ENCODE measurements around the gene MYPOP. TPM values are rescaled to one million over a fixed set of nuclear protein-coding genes. Genes with fewer than 3 reads are reported as not detected.

MYPOP gene
- total and polyA plus RNA-seq, 2 of the 13 experiments (the other 11 are each of a cell fraction or from before 2014, with no cell fraction given) = 2.3 to 2.7 TPM

DNA sequence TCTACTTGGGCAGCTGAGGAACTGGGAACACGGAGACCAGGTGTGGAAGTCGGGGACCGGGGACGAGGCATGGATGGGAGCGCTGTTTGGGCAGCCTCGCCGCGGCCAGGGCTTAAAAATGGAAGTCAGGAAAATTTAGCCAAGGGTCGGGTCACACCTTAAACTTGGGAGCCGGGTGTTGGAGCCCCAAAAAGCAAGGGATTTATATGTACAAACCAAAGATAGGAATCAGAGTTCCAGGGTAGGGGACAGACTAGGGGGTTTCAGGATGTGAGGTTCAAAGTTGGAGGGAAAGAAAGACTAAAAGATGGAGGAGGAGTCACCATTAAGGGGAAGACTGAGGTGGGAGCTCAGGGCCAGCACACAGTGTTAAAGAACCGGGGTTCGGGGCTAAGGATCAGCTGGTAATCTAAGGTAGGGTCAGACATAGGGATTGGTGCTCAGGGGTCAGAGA lies 37.8 kb downstream of the MYPOP start (continued):
- TF ChIP-seq, protein P1, sequence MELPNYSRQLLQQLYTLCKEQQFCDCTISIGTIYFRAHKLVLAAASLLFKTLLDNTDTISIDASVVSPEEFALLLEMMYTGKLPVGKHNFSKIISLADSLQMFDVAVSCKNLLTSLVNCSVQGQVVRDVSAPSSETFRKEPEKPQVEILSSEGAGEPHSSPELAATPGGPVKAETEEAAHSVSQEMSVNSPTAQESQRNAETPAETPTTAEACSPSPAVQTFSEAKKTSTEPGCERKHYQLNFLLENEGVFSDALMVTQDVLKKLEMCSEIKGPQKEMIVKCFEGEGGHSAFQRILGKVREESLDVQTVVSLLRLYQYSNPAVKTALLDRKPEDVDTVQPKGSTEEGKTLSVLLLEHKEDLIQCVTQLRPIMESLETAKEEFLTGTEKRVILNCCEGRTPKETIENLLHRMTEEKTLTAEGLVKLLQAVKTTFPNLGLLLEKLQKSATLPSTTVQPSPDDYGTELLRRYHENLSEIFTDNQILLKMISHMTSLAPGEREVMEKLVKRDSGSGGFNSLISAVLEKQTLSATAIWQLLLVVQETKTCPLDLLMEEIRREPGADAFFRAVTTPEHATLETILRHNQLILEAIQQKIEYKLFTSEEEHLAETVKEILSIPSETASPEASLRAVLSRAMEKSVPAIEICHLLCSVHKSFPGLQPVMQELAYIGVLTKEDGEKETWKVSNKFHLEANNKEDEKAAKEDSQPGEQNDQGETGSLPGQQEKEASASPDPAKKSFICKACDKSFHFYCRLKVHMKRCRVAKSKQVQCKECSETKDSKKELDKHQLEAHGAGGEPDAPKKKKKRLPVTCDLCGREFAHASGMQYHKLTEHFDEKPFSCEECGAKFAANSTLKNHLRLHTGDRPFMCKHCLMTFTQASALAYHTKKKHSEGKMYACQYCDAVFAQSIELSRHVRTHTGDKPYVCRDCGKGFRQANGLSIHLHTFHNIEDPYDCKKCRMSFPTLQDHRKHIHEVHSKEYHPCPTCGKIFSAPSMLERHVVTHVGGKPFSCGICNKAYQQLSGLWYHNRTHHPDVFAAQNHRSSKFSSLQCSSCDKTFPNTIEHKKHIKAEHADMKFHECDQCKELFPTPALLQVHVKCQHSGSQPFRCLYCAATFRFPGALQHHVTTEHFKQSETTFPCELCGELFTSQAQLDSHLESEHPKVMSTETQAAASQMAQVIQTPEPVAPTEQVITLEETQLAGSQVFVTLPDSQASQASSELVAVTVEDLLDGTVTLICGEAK (IDR thresholded peaks at IDR 0.05) = no peak
- TF ChIP-seq, protein P1 (CRISPR knock-in tag; IDR thresholded peaks at IDR 0.05) = 0 out of 2 replicates have a peak, but pooled peaks have one; percentile 30
- TF ChIP-seq, protein P2, sequence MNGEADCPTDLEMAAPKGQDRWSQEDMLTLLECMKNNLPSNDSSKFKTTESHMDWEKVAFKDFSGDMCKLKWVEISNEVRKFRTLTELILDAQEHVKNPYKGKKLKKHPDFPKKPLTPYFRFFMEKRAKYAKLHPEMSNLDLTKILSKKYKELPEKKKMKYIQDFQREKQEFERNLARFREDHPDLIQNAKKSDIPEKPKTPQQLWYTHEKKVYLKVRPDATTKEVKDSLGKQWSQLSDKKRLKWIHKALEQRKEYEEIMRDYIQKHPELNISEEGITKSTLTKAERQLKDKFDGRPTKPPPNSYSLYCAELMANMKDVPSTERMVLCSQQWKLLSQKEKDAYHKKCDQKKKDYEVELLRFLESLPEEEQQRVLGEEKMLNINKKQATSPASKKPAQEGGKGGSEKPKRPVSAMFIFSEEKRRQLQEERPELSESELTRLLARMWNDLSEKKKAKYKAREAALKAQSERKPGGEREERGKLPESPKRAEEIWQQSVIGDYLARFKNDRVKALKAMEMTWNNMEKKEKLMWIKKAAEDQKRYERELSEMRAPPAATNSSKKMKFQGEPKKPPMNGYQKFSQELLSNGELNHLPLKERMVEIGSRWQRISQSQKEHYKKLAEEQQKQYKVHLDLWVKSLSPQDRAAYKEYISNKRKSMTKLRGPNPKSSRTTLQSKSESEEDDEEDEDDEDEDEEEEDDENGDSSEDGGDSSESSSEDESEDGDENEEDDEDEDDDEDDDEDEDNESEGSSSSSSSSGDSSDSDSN (CRISPR knock-in tag; IDR thresholded peaks at IDR 0.05) = 0 out of 2 replicates have a peak, but pooled peaks have one; percentile 7
- TF ChIP-seq ZNF383 (CRISPR knock-in tag; IDR thresholded peaks at IDR 0.05; ENCODE audit: borderline replicate concordance) (no peak), KMT2B (CRISPR knock-in tag; IDR thresholded peaks at IDR 0.05) (0 out of 2 replicates have a peak, but pooled peaks have one; percentile 14)
